Endothelial cell (in vitro differentiated cells): Measurements from ENCODE around the gene KIAA0930. TPM values are rescaled to one million over a fixed set of nuclear protein-coding genes. Genes with fewer than 3 reads are reported as not detected.

Experiments
- DNase-seq: peaks from one replicate; pipeline ENCODE4 v3.0.0; 2021; ENCODE audit warnings: low spot score
- H3K27ac Mint-ChIP-seq: one replicate; pipeline ENCODE4 v1.8.0; 2021; ENCODE audit warnings: mixed read lengths, inconsistent platforms; ENCODE audit not compliant: unreplicated experiment
- H3K27me3 Mint-ChIP-seq: one replicate; pipeline ENCODE4 v1.8.0; 2021; ENCODE audit warnings: mild to moderate bottlenecking, moderate library complexity, mixed read lengths, inconsistent platforms; ENCODE audit not compliant: unreplicated experiment
- H3K36me3 Mint-ChIP-seq: one replicate; pipeline ENCODE4 v1.8.0; 2021; ENCODE audit warnings: mild to moderate bottlenecking, low read depth, mixed read lengths, inconsistent platforms; ENCODE audit not compliant: unreplicated experiment
- H3K4me1 Mint-ChIP-seq: one replicate; pipeline ENCODE4 v1.8.0; 2021; ENCODE audit warnings: mild to moderate bottlenecking, mixed read lengths, inconsistent platforms; ENCODE audit not compliant: unreplicated experiment
- H3K4me3 Mint-ChIP-seq: one replicate; pipeline ENCODE4 v1.8.0; 2021; ENCODE audit warnings: mild to moderate bottlenecking, mixed read lengths, inconsistent platforms; ENCODE audit not compliant: unreplicated experiment
- H3K9me3 Mint-ChIP-seq: one replicate; pipeline ENCODE4 v1.8.0; 2021; ENCODE audit warnings: mixed read lengths, inconsistent platforms; ENCODE audit not compliant: unreplicated experiment
- CTCF ChIP-seq: fragments of 200-600 bp; sonication (generic); IDR thresholded peaks from one replicate; pipeline ENCODE4 v1.5.0; 2021; ENCODE audit warnings: antibody characterized with exemption; ENCODE audit not compliant: unreplicated experiment
- total RNA-seq: library from RNA; stranded (reverse); fragmentation: NEBNext Ultra II Directional; extraction: Animal tissue kit (Norgen Biotek cat#: 25700); gene quantifications from one replicate; pipeline ENCODE4 v1.2.1, GENCODE V29; 2021; ENCODE audit not compliant: unreplicated experiment

Gene KIAA0930
- total RNA-seq, 1 donor from 2014 or later = 18.7 TPM

DNA sequence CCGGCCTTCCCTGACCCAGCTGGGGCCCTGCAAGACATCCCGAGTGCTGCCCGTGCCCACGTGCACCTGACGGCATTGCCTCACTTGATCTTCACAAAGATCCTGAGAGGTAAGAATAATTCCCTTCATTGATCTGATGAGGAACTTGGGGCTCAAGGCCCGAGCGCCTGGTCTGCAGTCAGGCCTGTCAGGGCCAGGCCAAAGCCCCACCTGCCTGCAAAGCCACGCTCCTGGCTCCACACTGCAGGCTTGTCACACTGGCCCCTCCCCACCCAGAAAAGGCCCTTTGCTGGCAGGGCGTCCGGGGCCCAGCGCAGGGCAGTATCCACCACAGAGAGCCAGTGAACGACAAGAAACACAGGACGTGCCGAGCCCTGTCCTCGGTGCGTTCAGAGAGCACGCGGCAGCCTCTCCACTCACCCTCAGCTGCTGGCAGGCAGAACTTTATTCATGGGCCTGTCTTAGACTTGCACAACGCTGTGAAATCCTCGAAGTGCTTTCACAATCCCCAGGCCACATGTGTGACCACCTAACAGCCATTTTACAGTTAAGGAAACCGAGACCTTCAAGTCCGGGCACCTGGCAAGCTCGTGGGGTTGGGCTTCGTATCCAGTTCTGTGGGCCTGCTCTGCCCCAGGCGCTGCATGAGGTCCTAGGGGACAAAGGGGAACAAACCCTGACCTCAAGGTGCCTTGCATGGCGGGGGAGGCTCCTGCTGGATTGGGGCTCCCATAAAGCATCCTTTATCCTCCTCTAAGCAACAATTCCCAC is 14.8 kb downstream of the KIAA0930 start:
- no peak for TF ChIP-seq CTCF
- Mint-ChIP-seq H3K36me3 (no peaks in the 10 kb centered on the region), H3K27ac (no peak overlapping the region), H3K4me1 (peaks cover 22% of the 10 kb centered on the region), H3K9me3 (no peaks in the 10 kb centered on the region), H3K27me3 (peaks cover 13% of the 10 kb centered on the region), H3K4me3 (peak overlapping the region; percentile 38)
- no peak for DNase-seq

DNA sequence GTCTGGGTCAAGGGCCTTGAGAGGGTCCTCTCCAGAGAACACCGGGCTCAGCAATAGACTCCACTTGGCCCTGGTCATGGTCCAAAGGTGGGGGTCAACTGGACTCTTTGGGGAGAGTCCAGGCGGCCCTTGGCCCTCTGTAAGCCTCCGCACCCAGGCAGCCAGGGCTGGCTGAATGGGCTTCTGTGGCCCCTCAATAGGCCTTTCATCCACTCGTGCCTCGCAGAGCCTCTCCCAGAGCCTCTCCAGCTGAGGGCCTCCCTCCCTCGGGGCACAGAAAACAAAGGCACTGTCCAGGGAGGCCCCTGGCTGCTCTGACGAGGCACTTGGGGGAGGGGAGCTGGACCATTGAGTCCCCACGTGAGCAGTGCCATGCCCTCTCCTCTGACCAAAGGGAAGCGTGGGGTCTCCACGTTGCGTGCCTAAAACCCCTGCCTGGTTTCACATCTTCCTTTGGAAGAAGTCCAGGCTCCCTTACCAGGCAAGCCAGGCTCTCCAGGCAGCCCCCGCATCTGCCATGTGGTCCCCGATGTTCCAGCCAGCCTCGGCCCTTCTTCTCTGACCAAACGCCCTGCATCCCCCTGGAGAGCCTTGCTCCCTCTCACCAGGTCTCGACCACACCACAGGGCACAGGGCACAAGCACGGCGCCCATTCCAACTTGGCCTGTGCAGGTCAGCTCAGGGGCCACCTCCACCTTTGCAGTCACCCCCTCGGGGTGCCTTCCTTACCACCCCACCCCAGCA is 15.5 kb downstream of the KIAA0930 start:
- H3K4me1 Mint-ChIP-seq = peaks cover 24% of the 10 kb centered on the region
- no peak overlapping the region for H3K4me3 Mint-ChIP-seq
- TF ChIP-seq CTCF = no peak
- DNase-seq = no peak
- H3K27me3 Mint-ChIP-seq = peaks cover 13% of the 10 kb centered on the region
- no peak overlapping the region for H3K27ac Mint-ChIP-seq
- no peaks in the 10 kb centered on the region for H3K36me3 Mint-ChIP-seq
- H3K9me3 Mint-ChIP-seq = no peaks in the 10 kb centered on the region

GRCh38 chr22:45224331-45224730 is 16.4 kb downstream of the KIAA0930 start:
- Mint-ChIP-seq H3K4me3 (no peak overlapping the region), H3K27ac (peak overlapping the region; percentile 16), H3K36me3 (no peaks in the 10 kb centered on the region), H3K9me3 (no peaks in the 10 kb centered on the region), H3K27me3 (peaks cover 11% of the 10 kb centered on the region), H3K4me1 (peaks cover 24% of the 10 kb centered on the region)
- no peak for TF ChIP-seq CTCF
- no peak for DNase-seq

- Mint-ChIP-seq H3K36me3 (no peaks in the 10 kb centered on the region), H3K4me1 (peaks cover 24% of the 10 kb centered on the region), H3K4me3 (no peak overlapping the region), H3K9me3 (no peaks in the 10 kb centered on the region), H3K27ac (peak overlapping the region; percentile 44), H3K27me3 (peaks cover 10% of the 10 kb centered on the region)
- no peak for DNase-seq
- no peak for TF ChIP-seq CTCF
Measured at GRCh38 chr22:45223304-45224117, 17.2 kb downstream of the KIAA0930 start.
